ENCODE data around the gene XPR1.

XPR1 gene

GRCh38 chr1:180888870-180889269 lies 257.0 kb downstream of the XPR1 start:
- no peak overlapping the region for H3K27ac ChIP-seq (ENCODE audit: low read depth, low read length)
- no peaks in the 10 kb centered on the region for H3K9me3 ChIP-seq (ENCODE audit: control insufficient read depth in 5 of 5, low read length in 5 of 5)
- peaks cover 0 to 6% (median 0%) of the 10 kb centered on the region in 5 donors for H3K4me1 ChIP-seq (ENCODE audit: control insufficient read depth in 5 of 5, insufficient read depth in 5 of 5, low read length in 5 of 5)
- H3K9ac ChIP-seq (ENCODE audit: low read length in 5 of 5) = no peak overlapping the region
- no peak overlapping the region for H3K4me3 ChIP-seq (ENCODE audit: low read depth in 1 of 5, low read length in 5 of 5)
- H3K36me3 ChIP-seq (ENCODE audit: control insufficient read depth in 5 of 5, insufficient read depth in 5 of 5, low read length in 5 of 5) = peaks cover 0 to 11% (median 0%) of the 10 kb centered on the region in 5 donors
- no peaks in the 10 kb centered on the region for H3K27me3 ChIP-seq (ENCODE audit: control insufficient read depth in 5 of 5, insufficient read depth in 4 of 5, low read length in 5 of 5)

GRCh38 chr1:180889325-180889724 lies 257.5 kb downstream of the XPR1 start:
- no peaks in the 10 kb centered on the region for H3K27me3 ChIP-seq (ENCODE audit: control insufficient read depth in 5 of 5, insufficient read depth in 4 of 5, low read length in 5 of 5)
- H3K27ac ChIP-seq (ENCODE audit: low read depth, low read length) = no peak overlapping the region
- H3K4me3 ChIP-seq (ENCODE audit: low read depth in 1 of 5, low read length in 5 of 5) = no peak overlapping the region
- peaks cover 0 to 6% (median 0%) of the 10 kb centered on the region in 5 donors for H3K4me1 ChIP-seq (ENCODE audit: control insufficient read depth in 5 of 5, insufficient read depth in 5 of 5, low read length in 5 of 5)
- H3K9me3 ChIP-seq (ENCODE audit: control insufficient read depth in 5 of 5, low read length in 5 of 5) = no peaks in the 10 kb centered on the region
- no peak overlapping the region for H3K9ac ChIP-seq (ENCODE audit: low read length in 5 of 5)
- H3K36me3 ChIP-seq (ENCODE audit: control insufficient read depth in 5 of 5, insufficient read depth in 5 of 5, low read length in 5 of 5) = peaks cover 0 to 7% (median 0%) of the 10 kb centered on the region in 5 donors

GRCh38 chr1:180892272-180892671 lies 260.4 kb downstream of the XPR1 start:
- Histone ChIP-seq H3K27me3 (ENCODE audit: control insufficient read depth in 5 of 5, insufficient read depth in 4 of 5, low read length in 5 of 5) (no peaks in the 10 kb centered on the region), H3K9me3 (ENCODE audit: control insufficient read depth in 5 of 5, low read length in 5 of 5) (no peaks in the 10 kb centered on the region), H3K27ac (ENCODE audit: low read depth, low read length) (no peak overlapping the region), H3K9ac (ENCODE audit: low read length in 5 of 5) (no peak overlapping the region), H3K36me3 (ENCODE audit: control insufficient read depth in 5 of 5, insufficient read depth in 5 of 5, low read length in 5 of 5) (no peaks in the 10 kb centered on the region), H3K4me1 (ENCODE audit: control insufficient read depth in 5 of 5, insufficient read depth in 5 of 5, low read length in 5 of 5) (peaks cover 0 to 6% (median 0%) of the 10 kb centered on the region in 5 donors), H3K4me3 (ENCODE audit: low read depth in 1 of 5, low read length in 5 of 5) (no peak overlapping the region)

GRCh38 chr1:180892675-180893074 lies 260.9 kb downstream of the XPR1 start:
- Histone ChIP-seq H3K9ac (ENCODE audit: low read length in 5 of 5) (no peak overlapping the region), H3K4me3 (ENCODE audit: low read depth in 1 of 5, low read length in 5 of 5) (no peak overlapping the region), H3K27ac (ENCODE audit: low read depth, low read length) (no peak overlapping the region), H3K4me1 (ENCODE audit: control insufficient read depth in 5 of 5, insufficient read depth in 5 of 5, low read length in 5 of 5) (peaks cover 0 to 6% (median 0%) of the 10 kb centered on the region in 5 donors), H3K36me3 (ENCODE audit: control insufficient read depth in 5 of 5, insufficient read depth in 5 of 5, low read length in 5 of 5) (no peaks in the 10 kb centered on the region), H3K9me3 (ENCODE audit: control insufficient read depth in 5 of 5, low read length in 5 of 5) (no peaks in the 10 kb centered on the region), H3K27me3 (ENCODE audit: control insufficient read depth in 5 of 5, insufficient read depth in 4 of 5, low read length in 5 of 5) (no peaks in the 10 kb centered on the region)

GRCh38 chr1:180893614-180894013 lies 261.8 kb downstream of the XPR1 start:
- H3K36me3 ChIP-seq (ENCODE audit: control insufficient read depth in 5 of 5, insufficient read depth in 5 of 5, low read length in 5 of 5) = no peaks in the 10 kb centered on the region
- H3K4me1 ChIP-seq (ENCODE audit: control insufficient read depth in 5 of 5, insufficient read depth in 5 of 5, low read length in 5 of 5) = peaks cover 3 to 14% (median 8%) of the 10 kb centered on the region in 5 donors
- H3K9ac ChIP-seq (ENCODE audit: low read length in 5 of 5) = no peak overlapping the region
- H3K4me3 ChIP-seq (ENCODE audit: low read depth in 1 of 5, low read length in 5 of 5) = no peak overlapping the region
- no peaks in the 10 kb centered on the region for H3K27me3 ChIP-seq (ENCODE audit: control insufficient read depth in 5 of 5, insufficient read depth in 4 of 5, low read length in 5 of 5)
- H3K27ac ChIP-seq (ENCODE audit: low read depth, low read length) = no peak overlapping the region
- no peaks in the 10 kb centered on the region for H3K9me3 ChIP-seq (ENCODE audit: control insufficient read depth in 5 of 5, low read length in 5 of 5)

- no peak overlapping the region for H3K4me3 ChIP-seq (ENCODE audit: low read depth in 1 of 5, low read length in 5 of 5)
- no peaks in the 10 kb centered on the region for H3K27me3 ChIP-seq (ENCODE audit: control insufficient read depth in 5 of 5, insufficient read depth in 4 of 5, low read length in 5 of 5)
- H3K4me1 ChIP-seq (ENCODE audit: control insufficient read depth in 5 of 5, insufficient read depth in 5 of 5, low read length in 5 of 5) = peaks cover 3 to 17% (median 12%) of the 10 kb centered on the region in 5 donors
- no peak overlapping the region for H3K27ac ChIP-seq (ENCODE audit: low read depth, low read length)
- no peak overlapping the region for H3K9ac ChIP-seq (ENCODE audit: low read length in 5 of 5)
- no peaks in the 10 kb centered on the region for H3K9me3 ChIP-seq (ENCODE audit: control insufficient read depth in 5 of 5, low read length in 5 of 5)
- no peaks in the 10 kb centered on the region for H3K36me3 ChIP-seq (ENCODE audit: control insufficient read depth in 5 of 5, insufficient read depth in 5 of 5, low read length in 5 of 5)
Observed at GRCh38 chr1:180896161-180896560, 264.3 kb downstream of the XPR1 start.

- Histone ChIP-seq H3K27ac (ENCODE audit: low read depth, low read length) (no peak overlapping the region), H3K4me3 (ENCODE audit: low read depth in 1 of 5, low read length in 5 of 5) (no peak overlapping the region), H3K27me3 (ENCODE audit: control insufficient read depth in 5 of 5, insufficient read depth in 4 of 5, low read length in 5 of 5) (no peaks in the 10 kb centered on the region), H3K36me3 (ENCODE audit: control insufficient read depth in 5 of 5, insufficient read depth in 5 of 5, low read length in 5 of 5) (no peaks in the 10 kb centered on the region), H3K9me3 (ENCODE audit: control insufficient read depth in 5 of 5, low read length in 5 of 5) (no peaks in the 10 kb centered on the region), H3K4me1 (ENCODE audit: control insufficient read depth in 5 of 5, insufficient read depth in 5 of 5, low read length in 5 of 5) (peaks cover 3 to 14% (median 11%) of the 10 kb centered on the region in 5 donors), H3K9ac (ENCODE audit: low read length in 5 of 5) (no peak overlapping the region)
Observed at GRCh38 chr1:180898441-180899219, 266.8 kb downstream of the XPR1 start.

GRCh38 chr1:180899262-180899661 lies 267.4 kb downstream of the XPR1 start:
- no peak overlapping the region for H3K27ac ChIP-seq (ENCODE audit: low read depth, low read length)
- H3K9ac ChIP-seq (ENCODE audit: low read length in 5 of 5) = no peak overlapping the region
- peaks cover 3 to 12% (median 11%) of the 10 kb centered on the region in 5 donors for H3K4me1 ChIP-seq (ENCODE audit: control insufficient read depth in 5 of 5, insufficient read depth in 5 of 5, low read length in 5 of 5)
- H3K9me3 ChIP-seq (ENCODE audit: control insufficient read depth in 5 of 5, low read length in 5 of 5) = no peaks in the 10 kb centered on the region
- H3K36me3 ChIP-seq (ENCODE audit: control insufficient read depth in 5 of 5, insufficient read depth in 5 of 5, low read length in 5 of 5) = no peaks in the 10 kb centered on the region
- no peak overlapping the region for H3K4me3 ChIP-seq (ENCODE audit: low read depth in 1 of 5, low read length in 5 of 5)
- H3K27me3 ChIP-seq (ENCODE audit: control insufficient read depth in 5 of 5, insufficient read depth in 4 of 5, low read length in 5 of 5) = no peaks in the 10 kb centered on the region

- H3K36me3 ChIP-seq (ENCODE audit: control insufficient read depth in 5 of 5, insufficient read depth in 5 of 5, low read length in 5 of 5) = no peaks in the 10 kb centered on the region
- no peaks in the 10 kb centered on the region for H3K9me3 ChIP-seq (ENCODE audit: control insufficient read depth in 5 of 5, low read length in 5 of 5)
- no peak overlapping the region for H3K4me3 ChIP-seq (ENCODE audit: low read depth in 1 of 5, low read length in 5 of 5)
- H3K9ac ChIP-seq (ENCODE audit: low read length in 5 of 5) = no peak overlapping the region
- no peaks in the 10 kb centered on the region for H3K27me3 ChIP-seq (ENCODE audit: control insufficient read depth in 5 of 5, insufficient read depth in 4 of 5, low read length in 5 of 5)
- no peak overlapping the region for H3K27ac ChIP-seq (ENCODE audit: low read depth, low read length)
- peaks cover 3 to 12% (median 11%) of the 10 kb centered on the region in 5 donors for H3K4me1 ChIP-seq (ENCODE audit: control insufficient read depth in 5 of 5, insufficient read depth in 5 of 5, low read length in 5 of 5)
Observed at GRCh38 chr1:180901076-180901990, 269.5 kb downstream of the XPR1 start.

GRCh38 chr1:180902541-180902940 lies 270.7 kb downstream of the XPR1 start:
- Histone ChIP-seq H3K36me3 (ENCODE audit: control insufficient read depth in 5 of 5, insufficient read depth in 5 of 5, low read length in 5 of 5) (no peaks in the 10 kb centered on the region), H3K4me1 (ENCODE audit: control insufficient read depth in 5 of 5, insufficient read depth in 5 of 5, low read length in 5 of 5) (peaks cover 3 to 12% (median 11%) of the 10 kb centered on the region in 5 donors), H3K9ac (ENCODE audit: low read length in 5 of 5) (no peak overlapping the region), H3K4me3 (ENCODE audit: low read depth in 1 of 5, low read length in 5 of 5) (no peak overlapping the region), H3K27ac (ENCODE audit: low read depth, low read length) (no peak overlapping the region), H3K9me3 (ENCODE audit: control insufficient read depth in 5 of 5, low read length in 5 of 5) (no peaks in the 10 kb centered on the region), H3K27me3 (ENCODE audit: control insufficient read depth in 5 of 5, insufficient read depth in 4 of 5, low read length in 5 of 5) (no peaks in the 10 kb centered on the region)

All from subcutaneous abdominal adipose tissue (tissue), 5 donors.